GM19463 (cell line): ENCODE data around the gene DEGS2.

Source experiments
- ATAC-seq: cut with Tn5 transposase; IDR thresholded peaks from one replicate; pipeline ENCODE4 v1.9.1; 2021; ENCODE audit warnings: mild to moderate bottlenecking, moderate library complexity; ENCODE audit not compliant: unreplicated experiment

DEGS2 gene

GRCh38 chr14:100096656-100097055 is 62.8 kb downstream of the DEGS2 start:
- no peak for ATAC-seq
